DOHH2 (cell line): Measurements from ENCODE around the gene HTR3C.
"Not testable (repeated sequence)": the region's sequence is repeated elsewhere in the genome, so short reads cannot be mapped to it uniquely, and the experiment has no call there.

Experiments
- H3F3A ChIP-seq: fragments of 200-600 bp; sonication (generic), shearing (Covaris generic); 2 replicates; pipeline ENCODE4 v1.6.0; 2016; ENCODE audit warnings: antibody characterized with exemption, mild to moderate bottlenecking; ENCODE audit not compliant: control insufficient read depth, insufficient read depth
- H3K27ac ChIP-seq: fragments of 200-600 bp; sonication (generic); 2 replicates; pipeline ENCODE4 v1.5.1; 2014; ENCODE audit warnings: low read depth, mild to moderate bottlenecking, low read length, moderate library complexity
- H3K27me3 ChIP-seq: fragments of 200-600 bp; sonication (generic); 2 replicates; pipeline ENCODE4 v1.6.1; 2014; ENCODE audit warnings: mild to moderate bottlenecking, low read length, mixed read lengths; ENCODE audit not compliant: control insufficient read depth
- H3K36me3 ChIP-seq: fragments of 200-600 bp; sonication (generic); 2 replicates; pipeline ENCODE4 v1.6.1; 2014; ENCODE audit warnings: mild to moderate bottlenecking, low read length, moderate library complexity, mixed read lengths; ENCODE audit not compliant: control insufficient read depth
- H3K4me1 ChIP-seq: fragments of 200-600 bp; sonication (generic); 2 replicates; pipeline ENCODE4 v1.6.1; 2014; ENCODE audit warnings: mild to moderate bottlenecking, low read length, mixed read lengths; ENCODE audit not compliant: control insufficient read depth
- H3K4me2 ChIP-seq: fragments of 200-600 bp; sonication (generic); 2 replicates; pipeline ENCODE4 v1.6.0; 2014; ENCODE audit warnings: mild to moderate bottlenecking, low read length, moderate library complexity
- H3K4me3 ChIP-seq: fragments of 200-600 bp; sonication (generic); 2 replicates; pipeline ENCODE4 v1.5.1; 2014; ENCODE audit warnings: mild to moderate bottlenecking, low read length, mixed read lengths
- H3K79me2 ChIP-seq: fragments of 200-600 bp; sonication (generic); 2 replicates; pipeline ENCODE4 v1.6.1; 2014; ENCODE audit warnings: mild to moderate bottlenecking, low read length, mixed read lengths; ENCODE audit not compliant: control insufficient read depth
- H3K9me2 ChIP-seq: fragments of 200-600 bp; sonication (generic); replicated peaks from 2 replicates; pipeline ENCODE4 v1.6.1; 2014; ENCODE audit warnings: mild to moderate bottlenecking, low read length, mixed read lengths; ENCODE audit not compliant: control insufficient read depth
- H3K9me3 ChIP-seq: fragments of 200-600 bp; sonication (generic); 2 replicates; pipeline ENCODE4 v1.6.1; 2014; ENCODE audit warnings: antibody characterized with exemption, low read length, mixed read lengths; ENCODE audit not compliant: control insufficient read depth, insufficient read depth
- H4K20me1 ChIP-seq: fragments of 200-600 bp; sonication (generic); 2 replicates; pipeline ENCODE4 v1.6.0; 2014; ENCODE audit warnings: low read depth, mild to moderate bottlenecking, antibody characterized with exemption, low read length, moderate library complexity; ENCODE audit not compliant: control insufficient read depth, insufficient read depth
- EZH2phosphoT487 ChIP-seq: fragments of 200-600 bp; sonication (generic); IDR thresholded peaks from 2 replicates; pipeline ENCODE4 v1.6.1; 2017; ENCODE audit warnings: borderline replicate concordance, mild to moderate bottlenecking, antibody characterized with exemption, low read length, moderate library complexity, mixed read lengths
- TF ChIP-seq, protein P1 (sequence below): fragments of 200-600 bp; sonication (generic); IDR thresholded peaks from one replicate; pipeline ENCODE4 v1.5.1; 2014; ENCODE audit warnings: antibody characterized with exemption, mild to moderate bottlenecking, low read depth, low read length; ENCODE audit not compliant: poor library complexity, severe bottlenecking

The HTR3C gene

DNA sequence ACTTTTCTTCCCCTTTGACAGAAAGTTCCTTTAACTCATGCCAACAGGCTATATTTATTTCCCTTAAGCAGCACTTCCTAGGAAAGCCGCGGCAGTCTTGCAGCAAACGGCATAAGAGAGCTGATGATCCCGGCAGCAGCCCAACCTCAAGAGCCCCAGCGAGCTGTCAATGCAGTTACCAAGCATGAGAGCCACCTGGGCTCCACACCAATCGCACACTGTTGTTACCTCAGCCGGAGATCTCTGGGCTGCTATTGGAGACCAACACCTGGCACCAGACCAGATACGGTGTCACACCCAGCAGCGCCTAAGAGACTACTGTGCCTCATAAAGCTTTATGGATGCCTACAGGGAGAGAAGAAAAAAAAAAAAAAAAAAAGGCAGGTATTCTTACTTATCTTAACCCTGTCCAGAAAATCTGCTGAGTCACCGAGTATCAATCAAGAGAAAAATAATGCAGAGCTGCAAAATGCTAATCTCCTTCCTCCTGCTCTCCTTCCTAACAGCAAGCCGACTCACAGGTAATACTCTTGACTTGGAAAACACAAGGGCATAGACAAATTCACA lies 46.8 kb upstream of the HTR3C start:
- TF ChIP-seq, protein P1, sequence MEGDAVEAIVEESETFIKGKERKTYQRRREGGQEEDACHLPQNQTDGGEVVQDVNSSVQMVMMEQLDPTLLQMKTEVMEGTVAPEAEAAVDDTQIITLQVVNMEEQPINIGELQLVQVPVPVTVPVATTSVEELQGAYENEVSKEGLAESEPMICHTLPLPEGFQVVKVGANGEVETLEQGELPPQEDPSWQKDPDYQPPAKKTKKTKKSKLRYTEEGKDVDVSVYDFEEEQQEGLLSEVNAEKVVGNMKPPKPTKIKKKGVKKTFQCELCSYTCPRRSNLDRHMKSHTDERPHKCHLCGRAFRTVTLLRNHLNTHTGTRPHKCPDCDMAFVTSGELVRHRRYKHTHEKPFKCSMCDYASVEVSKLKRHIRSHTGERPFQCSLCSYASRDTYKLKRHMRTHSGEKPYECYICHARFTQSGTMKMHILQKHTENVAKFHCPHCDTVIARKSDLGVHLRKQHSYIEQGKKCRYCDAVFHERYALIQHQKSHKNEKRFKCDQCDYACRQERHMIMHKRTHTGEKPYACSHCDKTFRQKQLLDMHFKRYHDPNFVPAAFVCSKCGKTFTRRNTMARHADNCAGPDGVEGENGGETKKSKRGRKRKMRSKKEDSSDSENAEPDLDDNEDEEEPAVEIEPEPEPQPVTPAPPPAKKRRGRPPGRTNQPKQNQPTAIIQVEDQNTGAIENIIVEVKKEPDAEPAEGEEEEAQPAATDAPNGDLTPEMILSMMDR = no peak
- no peak for TF ChIP-seq EZH2phosphoT487
- Histone ChIP-seq H4K20me1 (no peaks in the 10 kb centered on the region), H3K4me1 (peaks cover 29% of the 10 kb centered on the region), H3K79me2 (no peaks in the 10 kb centered on the region), H3K4me2 (peak overlapping the region; percentile 49), H3K4me3 (peak overlapping the region; percentile 20), H3K9me2 (no peaks in the 10 kb centered on the region), H3K36me3 (no peaks in the 10 kb centered on the region), H3K27ac (no peak overlapping the region), H3K9me3 (no peaks in the 10 kb centered on the region), H3F3A (no peaks in the 10 kb centered on the region), H3K27me3 (no peaks in the 10 kb centered on the region)

DNA sequence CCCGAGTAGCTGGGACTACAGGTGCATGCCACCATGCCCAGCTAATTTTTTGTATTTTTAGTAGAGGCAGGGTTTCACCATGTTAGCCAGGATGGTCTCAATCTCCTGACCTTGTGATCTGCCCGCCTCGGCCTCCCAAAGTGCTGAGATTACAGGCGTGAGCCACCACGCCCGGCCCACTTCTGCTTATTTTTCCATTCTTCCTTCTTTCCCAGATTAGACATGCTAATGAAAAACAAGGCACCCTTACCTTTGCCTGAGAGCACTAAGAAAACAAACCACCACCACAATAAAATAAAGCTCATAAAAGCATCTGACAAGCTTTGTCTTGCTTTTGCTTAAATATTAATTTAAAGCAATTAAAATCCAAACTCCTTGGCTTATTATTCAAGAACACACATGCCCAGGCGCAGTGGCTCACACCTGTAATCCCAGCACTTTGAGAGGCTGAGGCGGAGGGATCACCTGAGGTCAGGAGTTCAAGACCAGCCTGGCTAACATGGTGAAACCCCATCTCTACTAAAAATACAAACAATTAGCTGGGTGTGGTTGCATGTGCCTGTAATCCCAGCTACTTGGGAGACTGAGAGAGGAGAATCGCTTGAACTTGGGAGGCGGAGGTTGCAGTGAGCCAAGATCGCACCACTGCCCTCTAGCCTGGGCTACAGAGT lies 45.6 kb upstream of the HTR3C start:
- not testable (repeated sequence) for H3K4me3 ChIP-seq, H3K36me3 ChIP-seq, H3K27me3 ChIP-seq, H3F3A ChIP-seq, H3K9me2 ChIP-seq, H3K9me3 ChIP-seq, H3K27ac ChIP-seq, H3K79me2 ChIP-seq, H4K20me1 ChIP-seq
- peak overlapping the region; percentile 49 for H3K4me2 ChIP-seq
- H3K4me1 ChIP-seq = peaks cover 29% of the 10 kb centered on the region

DNA sequence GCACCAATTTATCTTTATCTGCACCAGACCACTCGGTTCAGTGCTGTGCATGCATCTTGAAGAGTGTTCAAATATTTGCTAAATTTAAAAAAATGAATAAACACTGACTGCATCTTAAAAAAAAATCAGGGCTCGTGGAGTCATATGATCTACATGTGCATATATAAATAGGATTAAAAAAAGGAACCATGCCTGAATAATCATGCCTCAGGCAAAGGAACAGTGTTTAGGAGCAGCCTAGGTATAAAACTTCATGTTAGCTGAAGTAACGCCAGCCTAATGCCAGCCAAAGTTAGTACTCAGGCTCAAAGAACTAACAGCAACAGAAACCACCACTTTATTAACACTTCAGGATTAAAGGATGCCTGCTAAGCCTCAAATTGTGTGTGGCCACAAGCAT lies 44.7 kb upstream of the HTR3C start:
- Histone ChIP-seq H3K27ac (no peak overlapping the region), H3K36me3 (no peaks in the 10 kb centered on the region), H3K9me2 (no peaks in the 10 kb centered on the region), H3K79me2 (no peaks in the 10 kb centered on the region), H3F3A (no peaks in the 10 kb centered on the region), H3K4me1 (peaks cover 29% of the 10 kb centered on the region), H3K9me3 (no peaks in the 10 kb centered on the region), H4K20me1 (no peaks in the 10 kb centered on the region), H3K4me3 (no peak overlapping the region), H3K4me2 (peak overlapping the region; percentile 49), H3K27me3 (no peaks in the 10 kb centered on the region)
- TF ChIP-seq EZH2phosphoT487 = no peak
- TF ChIP-seq, protein P1 = no peak

DNA sequence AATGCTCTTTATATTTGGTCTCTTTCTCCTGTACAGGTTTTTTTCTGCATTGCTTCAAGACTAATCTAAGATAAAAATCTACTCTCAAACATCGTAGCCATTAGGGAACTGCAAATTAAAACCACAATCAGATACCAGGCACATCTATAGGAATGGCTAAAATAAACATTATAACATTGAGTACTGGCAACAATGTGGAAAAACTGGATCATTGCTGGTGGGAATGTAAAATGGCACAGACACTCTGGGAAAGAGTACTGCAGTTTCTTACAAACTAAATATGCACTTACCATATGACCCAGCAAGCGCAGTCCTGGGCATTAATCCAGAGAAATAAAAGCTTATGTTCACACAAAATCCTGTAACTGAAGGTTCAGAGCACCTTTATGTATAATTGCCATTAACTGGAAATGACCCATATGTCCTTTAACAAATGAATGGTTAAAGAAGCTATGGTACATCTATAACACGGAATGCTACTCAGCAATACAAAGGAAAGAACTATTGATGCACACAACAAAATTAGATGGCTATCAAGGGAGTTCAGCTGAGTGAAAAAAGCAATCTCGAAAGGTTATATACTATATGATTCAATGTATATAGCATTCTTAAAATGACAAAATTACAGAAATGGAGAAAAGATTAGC lies 41.5 kb upstream of the HTR3C start:
- Histone ChIP-seq H3K36me3 (peaks cover 6% of the 10 kb centered on the region; the same call in 1 of the 2 replicates), H3K4me3 (no peak overlapping the region), H3K79me2 (no peaks in the 10 kb centered on the region), H3K27me3 (no peaks in the 10 kb centered on the region), H3K4me2 (no peak overlapping the region), H3K9me3 (no peaks in the 10 kb centered on the region), H4K20me1 (no peaks in the 10 kb centered on the region), H3K4me1 (peaks cover 24% of the 10 kb centered on the region), H3K27ac (no peak overlapping the region), H3F3A (no peaks in the 10 kb centered on the region), H3K9me2 (no peaks in the 10 kb centered on the region)
- no peak for TF ChIP-seq EZH2phosphoT487
- TF ChIP-seq, protein P1 = no peak
